K562 (cell line): ENCODE data around the gene XPR1. TPM values are rescaled to one million over a fixed set of nuclear protein-coding genes. Genes with fewer than 3 reads are reported as not detected.

Experiments
- ATF7 ChIP-seq: fragments of 450-650 bp; IDR thresholded peaks from 2 replicates; pipeline ENCODE4 v1.7.1; 2014; ENCODE audit warnings: mild to moderate bottlenecking, moderate library complexity
- CBX2 ChIP-seq: fragments of 200-600 bp; sonication (generic); IDR thresholded peaks from one replicate; pipeline ENCODE4 v1.6.1; 2012; ENCODE audit warnings: mild to moderate bottlenecking, low read length, inconsistent platforms; ENCODE audit not compliant: insufficient read depth, poor library complexity, severe bottlenecking
- FOXA1 ChIP-seq: fragments of 450-650 bp; IDR thresholded peaks from 2 replicates; pipeline ENCODE4 v1.6.1; 2016; ENCODE audit warnings: mild to moderate bottlenecking, borderline replicate concordance
- FOXJ3 ChIP-seq: sonication (generic); formaldehyde crosslinking; IDR thresholded peaks from 2 replicates; pipeline ENCODE4 v1.4.0; 2020; ENCODE audit warnings: mild to moderate bottlenecking, missing genetic modification reagents
- FOXK1 ChIP-seq: sonication (generic); formaldehyde crosslinking; IDR thresholded peaks from 2 replicates; pipeline ENCODE4 v1.8.0; 2022; ENCODE audit warnings: missing genetic modification reagents, mild to moderate bottlenecking, borderline replicate concordance
- HDGF ChIP-seq: fragments of 450-650 bp; IDR thresholded peaks from 2 replicates; pipeline ENCODE4 v1.6.1; 2016
- HOXB6 ChIP-seq: fragments of 250-450 bp; sonication (Bioruptor Pico); IDR thresholded peaks from 2 replicates; pipeline ENCODE4 v1.5.1; 2022; ENCODE audit warnings: mild to moderate bottlenecking, borderline replicate concordance
- ILK ChIP-seq: fragments of 450-650 bp; IDR thresholded peaks from 2 replicates; pipeline ENCODE4 v1.6.1; 2016; ENCODE audit warnings: missing genetic modification characterization, low read depth, mild to moderate bottlenecking, missing compliant biosample characterization, moderate library complexity, borderline replicate concordance
- KDM4B ChIP-seq, 2 experiments: fragments of 450-650 bp in 1 of 2; sonication (generic) in 1 of 2; IDR thresholded peaks; 2 replicates each; pipeline ENCODE4 v1.6.1; 2016 to 2017; ENCODE audit warnings: borderline replicate concordance in 2 of 2, antibody characterized with exemption in 1 of 2, low read depth in 1 of 2, mild to moderate bottlenecking in 1 of 2
- MCM5 ChIP-seq: fragments of 450-650 bp; IDR thresholded peaks from 2 replicates; pipeline ENCODE4 v1.6.1; 2016; ENCODE audit warnings: low read depth
- MCM7 ChIP-seq, 2 experiments: fragments of 450-650 bp; IDR thresholded peaks; 2 replicates each; pipeline ENCODE4 v1.6.1; 2016 to 2018
- MEF2A ChIP-seq: IDR thresholded peaks from 2 replicates; pipeline ENCODE4 v1.6.1; 2011; ENCODE audit warnings: low read depth, mild to moderate bottlenecking, low read length, moderate library complexity; ENCODE audit not compliant: control insufficient read depth
- NFATC3 ChIP-seq: fragments of 450-650 bp; IDR thresholded peaks from 2 replicates; pipeline ENCODE4 v1.6.1; 2017; ENCODE audit warnings: mild to moderate bottlenecking
- SMARCC2 ChIP-seq: fragments of 450-650 bp; IDR thresholded peaks from 2 replicates; pipeline ENCODE4 v1.6.1; 2017; ENCODE audit warnings: antibody characterized with exemption, moderate library complexity, mild to moderate bottlenecking, low read depth
- STAT5A ChIP-seq: IDR thresholded peaks from 2 replicates; pipeline ENCODE4 v1.6.1; 2012; ENCODE audit warnings: low read length, inconsistent platforms, borderline replicate concordance
- ZC3H8 ChIP-seq: fragments of 450-650 bp; IDR thresholded peaks from 2 replicates; pipeline ENCODE4 v1.6.1; 2017
- ZNF133 ChIP-seq: fragments of 250-450 bp; sonication (Bioruptor Pico); IDR thresholded peaks from 2 replicates; pipeline ENCODE4 v1.4.0; 2020; ENCODE audit warnings: mild to moderate bottlenecking
- ZNF445 ChIP-seq: fragments of 250-450 bp; sonication (Bioruptor Pico); IDR thresholded peaks from 2 replicates; pipeline ENCODE4 v1.4.0; 2020; ENCODE audit warnings: low read depth, mild to moderate bottlenecking, moderate library complexity
- ZNF830 ChIP-seq: fragments of 250-450 bp; sonication (Bioruptor Pico); IDR thresholded peaks from 2 replicates; pipeline ENCODE4 v1.5.0; 2021; ENCODE audit warnings: mild to moderate bottlenecking
- polyA plus RNA-seq, 8 experiments: library from polyadenylated mRNA; depleted of rRNA in 4 of 8; stranded (reverse) in 5 of 8; unstranded in 3 of 8; fragments of >200 nt; fragmentation: Nextera tagmentation in 2 of 8; fragmentation: Illumina TruSeq in 1 of 8; extraction: Ambion mirVana in 2 of 8; extraction: Trizol in 1 of 8; gene quantifications; 2 replicates each; pipeline versions ENCODE4 v1.2.1 to v1.2.3, GENCODE V29; 2011 to 2014; ENCODE audit warnings: inconsistent platforms in 1 of 8, missing spikeins in 1 of 8
- total RNA-seq, 7 experiments: library from RNA; depleted of rRNA in 6 of 7; stranded (reverse); fragments of >200 nt in 6 of 7; fragmentation: Illumina TruSeq in 2 of 7; extraction: Trizol in 2 of 7; gene quantifications; 2 replicates each; pipeline versions ENCODE4 v1.2.1 to v1.2.3, GENCODE V29; 2011 to 2021; ENCODE audit warnings: low replicate concordance in 1 of 7
- TF ChIP-seq, protein P1 (sequence below): fragments of 250-450 bp; sonication (Bioruptor Pico); IDR thresholded peaks from 2 replicates; pipeline ENCODE4 v1.4.0; 2020; ENCODE audit warnings: mild to moderate bottlenecking, moderate library complexity
- TF ChIP-seq, protein P2 (sequence below): fragments of 250-450 bp; sonication (Bioruptor Pico); IDR thresholded peaks from 2 replicates; pipeline ENCODE4 v1.8.0; 2022; ENCODE audit warnings: moderate library complexity, mild to moderate bottlenecking, inconsistent platforms
- TF ChIP-seq, protein P3 (sequence below), 3 experiments: fragments of 200-800 bp in 1 of 3; sonication (Bioruptor generic) in 1 of 3; sonication (generic) in 1 of 3; formaldehyde crosslinking in 1 of 3; IDR thresholded peaks; 2 replicates each; pipeline versions ENCODE4 v1.6.1 to v1.8.0; 2016 to 2022; ENCODE audit warnings: mild to moderate bottlenecking in 2 of 3, missing compliant biosample characterization in 2 of 3, missing genetic modification characterization in 2 of 3, missing genetic modification reagents in 1 of 3
- TF ChIP-seq, protein P4 (sequence below): fragments of 250-450 bp; sonication (Bioruptor Pico); IDR thresholded peaks from 2 replicates; pipeline ENCODE4 v1.8.0; 2022; ENCODE audit warnings: inconsistent platforms, mild to moderate bottlenecking, moderate library complexity, borderline replicate concordance

Gene XPR1
- total and polyA plus RNA-seq, 9 of the 15 experiments (the other 6 are each of a cell fraction or from before 2014, with no cell fraction given): 3.0 to 66.2 (median 38.6) TPM

DNA sequence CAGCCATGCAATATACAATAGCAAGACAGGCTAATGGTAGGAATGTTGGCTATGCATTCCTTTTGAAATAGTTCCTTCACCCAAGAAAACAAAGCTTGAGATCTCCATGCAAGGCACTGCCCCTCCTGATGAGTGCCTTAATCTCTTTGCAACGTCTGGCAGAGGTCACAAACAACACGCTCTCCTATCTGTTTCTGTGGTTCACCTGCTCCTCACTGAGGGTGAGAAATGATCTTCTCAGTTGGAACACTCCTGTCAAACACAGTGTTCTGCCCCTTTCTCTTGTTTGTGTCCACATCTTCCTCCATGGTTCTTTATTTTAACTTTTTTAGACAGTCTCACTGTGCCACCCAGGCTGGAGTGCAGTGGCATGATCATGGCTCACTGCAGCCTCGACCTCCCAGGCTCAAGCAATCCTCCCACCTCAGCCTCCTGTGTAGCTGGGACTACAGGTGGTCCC lies 21.2 kb upstream of the XPR1 start (continued):
- TF ChIP-seq, protein P1, sequence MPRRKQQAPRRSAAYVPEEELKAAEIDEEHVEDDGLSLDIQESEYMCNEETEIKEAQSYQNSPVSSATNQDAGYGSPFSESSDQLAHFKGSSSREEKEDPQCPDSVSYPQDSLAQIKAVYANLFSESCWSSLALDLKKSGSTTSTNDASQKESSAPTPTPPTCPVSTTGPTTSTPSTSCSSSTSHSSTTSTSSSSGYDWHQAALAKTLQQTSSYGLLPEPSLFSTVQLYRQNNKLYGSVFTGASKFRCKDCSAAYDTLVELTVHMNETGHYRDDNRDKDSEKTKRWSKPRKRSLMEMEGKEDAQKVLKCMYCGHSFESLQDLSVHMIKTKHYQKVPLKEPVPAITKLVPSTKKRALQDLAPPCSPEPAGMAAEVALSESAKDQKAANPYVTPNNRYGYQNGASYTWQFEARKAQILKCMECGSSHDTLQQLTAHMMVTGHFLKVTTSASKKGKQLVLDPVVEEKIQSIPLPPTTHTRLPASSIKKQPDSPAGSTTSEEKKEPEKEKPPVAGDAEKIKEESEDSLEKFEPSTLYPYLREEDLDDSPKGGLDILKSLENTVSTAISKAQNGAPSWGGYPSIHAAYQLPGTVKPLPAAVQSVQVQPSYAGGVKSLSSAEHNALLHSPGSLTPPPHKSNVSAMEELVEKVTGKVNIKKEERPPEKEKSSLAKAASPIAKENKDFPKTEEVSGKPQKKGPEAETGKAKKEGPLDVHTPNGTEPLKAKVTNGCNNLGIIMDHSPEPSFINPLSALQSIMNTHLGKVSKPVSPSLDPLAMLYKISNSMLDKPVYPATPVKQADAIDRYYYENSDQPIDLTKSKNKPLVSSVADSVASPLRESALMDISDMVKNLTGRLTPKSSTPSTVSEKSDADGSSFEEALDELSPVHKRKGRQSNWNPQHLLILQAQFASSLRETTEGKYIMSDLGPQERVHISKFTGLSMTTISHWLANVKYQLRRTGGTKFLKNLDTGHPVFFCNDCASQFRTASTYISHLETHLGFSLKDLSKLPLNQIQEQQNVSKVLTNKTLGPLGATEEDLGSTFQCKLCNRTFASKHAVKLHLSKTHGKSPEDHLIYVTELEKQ (CRISPR knock-in tag): no peak
- TF ChIP-seq STAT5A: peak; percentile 84
- no peak for TF ChIP-seq ZNF445 (CRISPR knock-in tag)
- TF ChIP-seq ZNF830 (CRISPR knock-in tag): no peak
- peak; percentile 55; the same call in 1 of the 2 replicates for TF ChIP-seq MEF2A
- no peak for TF ChIP-seq SMARCC2
- no peak; the same call in 1 of the 2 replicates for TF ChIP-seq NFATC3
- no peak for TF ChIP-seq ZNF133
- no peak for TF ChIP-seq HDGF
- no peak for TF ChIP-seq KDM4B (IDR thresholded peaks at IDR 0.05; ENCODE audit: borderline replicate concordance in 2 of 2, low read depth in 1 of 2)
- TF ChIP-seq ATF7: no peak
- no peak for TF ChIP-seq FOXK1
- TF ChIP-seq FOXA1: no peak
- TF ChIP-seq, protein P2, sequence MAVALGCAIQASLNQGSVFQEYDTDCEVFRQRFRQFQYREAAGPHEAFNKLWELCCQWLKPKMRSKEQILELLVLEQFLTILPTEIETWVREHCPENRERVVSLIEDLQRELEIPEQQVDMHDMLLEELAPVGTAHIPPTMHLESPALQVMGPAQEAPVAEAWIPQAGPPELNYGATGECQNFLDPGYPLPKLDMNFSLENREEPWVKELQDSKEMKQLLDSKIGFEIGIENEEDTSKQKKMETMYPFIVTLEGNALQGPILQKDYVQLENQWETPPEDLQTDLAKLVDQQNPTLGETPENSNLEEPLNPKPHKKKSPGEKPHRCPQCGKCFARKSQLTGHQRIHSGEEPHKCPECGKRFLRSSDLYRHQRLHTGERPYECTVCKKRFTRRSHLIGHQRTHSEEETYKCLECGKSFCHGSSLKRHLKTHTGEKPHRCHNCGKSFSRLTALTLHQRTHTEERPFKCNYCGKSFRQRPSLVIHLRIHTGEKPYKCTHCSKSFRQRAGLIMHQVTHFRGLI (CRISPR knock-in tag): no peak
- TF ChIP-seq, protein P3, sequence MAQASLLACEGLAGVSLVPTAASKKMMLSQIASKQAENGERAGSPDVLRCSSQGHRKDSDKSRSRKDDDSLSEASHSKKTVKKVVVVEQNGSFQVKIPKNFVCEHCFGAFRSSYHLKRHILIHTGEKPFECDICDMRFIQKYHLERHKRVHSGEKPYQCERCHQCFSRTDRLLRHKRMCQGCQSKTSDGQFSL (CRISPR knock-in tag; IDR thresholded peaks at IDR 0.05): no peak
- TF ChIP-seq, protein P3 (tag; IDR thresholded peaks at IDR 0.05): no peak
- TF ChIP-seq MCM5: no peak
- TF ChIP-seq ILK: no peak
- no peak for TF ChIP-seq CBX2
- TF ChIP-seq, protein P4, sequence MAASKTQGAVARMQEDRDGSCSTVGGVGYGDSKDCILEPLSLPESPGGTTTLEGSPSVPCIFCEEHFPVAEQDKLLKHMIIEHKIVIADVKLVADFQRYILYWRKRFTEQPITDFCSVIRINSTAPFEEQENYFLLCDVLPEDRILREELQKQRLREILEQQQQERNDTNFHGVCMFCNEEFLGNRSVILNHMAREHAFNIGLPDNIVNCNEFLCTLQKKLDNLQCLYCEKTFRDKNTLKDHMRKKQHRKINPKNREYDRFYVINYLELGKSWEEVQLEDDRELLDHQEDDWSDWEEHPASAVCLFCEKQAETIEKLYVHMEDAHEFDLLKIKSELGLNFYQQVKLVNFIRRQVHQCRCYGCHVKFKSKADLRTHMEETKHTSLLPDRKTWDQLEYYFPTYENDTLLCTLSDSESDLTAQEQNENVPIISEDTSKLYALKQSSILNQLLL: no peak
- TF ChIP-seq ZC3H8: no peak
- no peak for TF ChIP-seq MCM7 (IDR thresholded peaks at IDR 0.05)
- no peak for TF ChIP-seq HOXB6 (CRISPR knock-in tag)
- no peak for TF ChIP-seq FOXJ3
